Smooth muscle cell (in vitro differentiated cells): ENCODE measurements around the gene SUPT6H. TPM values are rescaled to one million over a fixed set of nuclear protein-coding genes. Genes with fewer than 3 reads are reported as not detected.
"Not testable (repeated sequence)": the region's sequence is repeated elsewhere in the genome, so short reads cannot be mapped to it uniquely, and the experiment has no call there.

Experiments used
- DNase-seq: peaks from one replicate; lab custom pipeline; 2025; ENCODE audit not compliant: unreplicated experiment; lab: John Stamatoyannopoulos, UW
- H2AFZ ChIP-seq: fragments of 200-600 bp; sonication (generic); 2 replicates; pipeline ENCODE4 v1.6.0; 2016; ENCODE audit warnings: antibody characterized with exemption, low read depth, mild to moderate bottlenecking
- H3F3A ChIP-seq: fragments of 200-600 bp; sonication (generic); 2 replicates; pipeline ENCODE4 v1.6.0; 2017; ENCODE audit warnings: antibody characterized with exemption, low read depth
- H3K27ac ChIP-seq: fragments of 200-600 bp; sonication (generic); 2 replicates; pipeline ENCODE4 v1.5.1; 2016; ENCODE audit warnings: low read depth, mild to moderate bottlenecking
- H3K27me3 ChIP-seq: fragments of 200-600 bp; sonication (generic); 2 replicates; pipeline ENCODE4 v1.6.1; 2016; ENCODE audit warnings: low read depth, mild to moderate bottlenecking
- H3K36me3 ChIP-seq: fragments of 200-600 bp; sonication (generic); 2 replicates; pipeline ENCODE4 v1.5.1; 2016; ENCODE audit warnings: low read depth
- H3K4me1 ChIP-seq: fragments of 200-600 bp; sonication (generic); 2 replicates; pipeline ENCODE4 v1.5.1; 2016; ENCODE audit warnings: low read depth
- H3K4me2 ChIP-seq: fragments of 200-600 bp; sonication (generic); 2 replicates; pipeline ENCODE4 v1.6.0; 2016; ENCODE audit warnings: mild to moderate bottlenecking
- H3K4me3 ChIP-seq: fragments of 200-600 bp; sonication (generic); 2 replicates; pipeline ENCODE4 v1.5.1; 2016; ENCODE audit warnings: mild to moderate bottlenecking
- H3K79me2 ChIP-seq: fragments of 200-600 bp; sonication (generic); 2 replicates; pipeline ENCODE4 v1.6.0; 2016; ENCODE audit warnings: low read depth, mild to moderate bottlenecking
- H3K9ac ChIP-seq: fragments of 200-600 bp; sonication (generic); 2 replicates; pipeline ENCODE4 v1.6.0; 2016; ENCODE audit warnings: low read depth
- H3K9me3 ChIP-seq: fragments of 200-600 bp; sonication (generic); replicated peaks from 2 replicates; pipeline ENCODE4 v1.5.1; 2016; ENCODE audit warnings: low read depth
- H4K20me1 ChIP-seq: fragments of 200-600 bp; sonication (generic); 2 replicates; pipeline ENCODE4 v1.6.0; 2016; ENCODE audit warnings: low read depth
- CTCF ChIP-seq: fragments of 200-600 bp; sonication (generic); IDR thresholded peaks from 2 replicates; pipeline ENCODE4 v1.5.1; 2017; ENCODE audit warnings: borderline replicate concordance, mild to moderate bottlenecking, antibody characterized with exemption; ENCODE audit not compliant: insufficient read depth, poor library complexity, severe bottlenecking
- WGBS: methylation state at CpG from one replicate; pipeline ENCODE4 v1.1.7; 2016; ENCODE audit warnings: low lambda C conversion rate; 5-methylcytosine and 5-hydroxymethylcytosine counted together
- polyA plus RNA-seq: library from polyadenylated mRNA; unstranded; fragments of >200 nt; fragmentation: Nextera tagmentation; extraction: Ambion mirVana; gene quantifications from 2 replicates; pipeline ENCODE4 v1.2.1, GENCODE V29; 2016
- total RNA-seq: library from RNA; depleted of rRNA; stranded (reverse); fragments of >200 nt; gene quantifications from 2 replicates; pipeline ENCODE4 v1.2.3, GENCODE V29; 2014

SUPT6H gene
- total and polyA plus RNA-seq, 2 experiments from 2014 or later: 22.4 to 64.0 TPM

- Histone ChIP-seq H3K27me3 (no peaks in the 10 kb centered on the region), H3K4me2 (peak overlapping the region; percentile 92), H3K9me3 (no peaks in the 10 kb centered on the region), H3K27ac (peak overlapping the region; percentile 59), H3K9ac (no peak overlapping the region), H2AFZ (no peak overlapping the region), H3F3A (peaks cover 19% of the 10 kb centered on the region), H3K36me3 (peaks cover under 1% of the 10 kb centered on the region), H3K4me3 (no peak overlapping the region), H4K20me1 (peaks cover 10% of the 10 kb centered on the region), H3K4me1 (peaks cover 7% of the 10 kb centered on the region), H3K79me2 (peaks cover 26% of the 10 kb centered on the region)
- no peak for DNase-seq
- 86% methylated on average over 12 of the region's 12 CpGs for whole genome bisulfite sequencing
- TF ChIP-seq CTCF: no peak
Measured at GRCh38 chr17:28646039-28646754, 15.8 kb upstream of the SUPT6H start.

- Histone ChIP-seq H3K79me2 (peaks cover 17% of the 10 kb centered on the region), H3F3A (peaks cover 19% of the 10 kb centered on the region), H3K4me2 (no peak overlapping the region), H3K4me3 (no peak overlapping the region), H3K27me3 (no peaks in the 10 kb centered on the region), H3K9me3 (no peaks in the 10 kb centered on the region), H3K27ac (no peak overlapping the region), H3K9ac (no peak overlapping the region), H2AFZ (no peak overlapping the region), H4K20me1 (peaks cover 6% of the 10 kb centered on the region), H3K4me1 (peaks cover 2% of the 10 kb centered on the region), H3K36me3 (no peaks in the 10 kb centered on the region)
- no peak for TF ChIP-seq CTCF
- WGBS: 91% methylated on average over 2 of the region's 2 CpGs
- DNase-seq: no peak
Measured at GRCh38 chr17:28648698-28649097, 13.3 kb upstream of the SUPT6H start.

GRCh38 chr17:28655160-28655559 lies 6.8 kb upstream of the SUPT6H start:
- no peak overlapping the region for H3K27ac ChIP-seq
- no peaks in the 10 kb centered on the region for H3K4me1 ChIP-seq
- H3F3A ChIP-seq: no peaks in the 10 kb centered on the region
- 99% methylated on average over 5 of the region's 5 CpGs for WGBS
- no peak overlapping the region for H3K4me3 ChIP-seq
- no peaks in the 10 kb centered on the region for H3K36me3 ChIP-seq
- H3K9me3 ChIP-seq: no peaks in the 10 kb centered on the region
- H3K79me2 ChIP-seq: peaks cover 61% of the 10 kb centered on the region
- H3K4me2 ChIP-seq: no peak overlapping the region
- no peaks in the 10 kb centered on the region for H3K27me3 ChIP-seq
- H2AFZ ChIP-seq: no peak overlapping the region
- no peak for DNase-seq
- H4K20me1 ChIP-seq: peaks cover 28% of the 10 kb centered on the region
- no peak overlapping the region for H3K9ac ChIP-seq
- TF ChIP-seq CTCF: no peak

GRCh38 chr17:28657756-28658155 lies 4.2 kb upstream of the SUPT6H start:
- peaks cover 4% of the 10 kb centered on the region for H3F3A ChIP-seq
- H3K9ac ChIP-seq: no peak overlapping the region
- no peak overlapping the region for H2AFZ ChIP-seq
- no peak for DNase-seq
- no peaks in the 10 kb centered on the region for H3K36me3 ChIP-seq
- no peaks in the 10 kb centered on the region for H3K27me3 ChIP-seq
- H3K27ac ChIP-seq: no peak overlapping the region
- no peak overlapping the region for H3K4me2 ChIP-seq
- TF ChIP-seq CTCF: no peak
- WGBS: 86% methylated on average over 5 of the region's 5 CpGs
- peaks cover 82% of the 10 kb centered on the region for H3K79me2 ChIP-seq
- no peak overlapping the region for H3K4me3 ChIP-seq
- peaks cover 9% of the 10 kb centered on the region for H3K4me1 ChIP-seq
- H3K9me3 ChIP-seq: no peaks in the 10 kb centered on the region
- peaks cover 28% of the 10 kb centered on the region for H4K20me1 ChIP-seq

- not testable (repeated sequence) for H3K9me3 ChIP-seq, H3K27me3 ChIP-seq, H3K9ac ChIP-seq, H3K4me2 ChIP-seq, H2AFZ ChIP-seq, H3K36me3 ChIP-seq, H3K4me3 ChIP-seq, H3K27ac ChIP-seq, H3F3A ChIP-seq, DNase-seq
- H4K20me1 ChIP-seq: peaks cover 34% of the 10 kb centered on the region
- H3K4me1 ChIP-seq: peaks cover 14% of the 10 kb centered on the region
- peaks cover 84% of the 10 kb centered on the region for H3K79me2 ChIP-seq
- WGBS: 98% methylated on average over 7 of the region's 8 CpGs
Measured at GRCh38 chr17:28658342-28658741, 3.7 kb upstream of the SUPT6H start.
